Measurements from ENCODE around the gene TMEM176B.
"Not testable (repeated sequence)": the region's sequence is repeated elsewhere in the genome, so short reads cannot be mapped to it uniquely, and the experiment has no call there.

The TMEM176B gene

GRCh38 chr7:150790416-150791075, 9.6 kb downstream of the TMEM176B start:
- no peak for DNase-seq (ENCODE audit: low read depth)

GRCh38 chr7:150788474-150789269, 11.5 kb downstream of the TMEM176B start:
- DNase-seq (ENCODE audit: low read depth), result no peak

- no peak for DNase-seq (ENCODE audit: low read depth)
Observed at GRCh38 chr7:150787321-150788281, 12.6 kb downstream of the TMEM176B start.

GRCh38 chr7:150784954-150785353, 15.2 kb downstream of the TMEM176B start:
- DNase-seq (ENCODE audit: low read depth), result no peak

GRCh38 chr7:150784120-150784736, 15.9 kb downstream of the TMEM176B start:
- DNase-seq (ENCODE audit: low read depth), result no peak

GRCh38 chr7:150781961-150782360, 18.2 kb downstream of the TMEM176B start:
- DNase-seq (ENCODE audit: low read depth), result no peak

GRCh38 chr7:150781103-150781502, 19.1 kb downstream of the TMEM176B start:
- DNase-seq (ENCODE audit: low read depth), result no peak

GRCh38 chr7:150780292-150780691, 19.9 kb downstream of the TMEM176B start:
- DNase-seq (ENCODE audit: low read depth), result no peak

- peak; percentile 71 for DNase-seq (ENCODE audit: low read depth)
Observed at GRCh38 chr7:150778738-150779301, 21.3 kb downstream of the TMEM176B start.

GRCh38 chr7:150778014-150778737, 22.0 kb downstream of the TMEM176B start:
- no peak for DNase-seq (ENCODE audit: low read depth)

GRCh38 chr7:150774131-150774530, 26.0 kb downstream of the TMEM176B start:
- DNase-seq (ENCODE audit: low read depth), result not testable (repeated sequence)

- DNase-seq (ENCODE audit: low read depth), result no peak
Observed at GRCh38 chr7:150769768-150770167, 30.4 kb downstream of the TMEM176B start.

- DNase-seq (ENCODE audit: low read depth), result no peak
Observed at GRCh38 chr7:150766334-150766709, 33.8 kb downstream of the TMEM176B start.

GRCh38 chr7:150759479-150759878, 40.7 kb downstream of the TMEM176B start:
- no peak for DNase-seq (ENCODE audit: low read depth)

- DNase-seq (ENCODE audit: low read depth), result no peak
Observed at GRCh38 chr7:150756858-150757257, 43.3 kb downstream of the TMEM176B start.

- DNase-seq (ENCODE audit: low read depth), result no peak
Observed at GRCh38 chr7:150756166-150756565, 44.0 kb downstream of the TMEM176B start.

GRCh38 chr7:150755473-150756099, 44.6 kb downstream of the TMEM176B start:
- peak; percentile 55 for DNase-seq (ENCODE audit: low read depth)

GRCh38 chr7:150754951-150755350, 45.2 kb downstream of the TMEM176B start:
- no peak for DNase-seq (ENCODE audit: low read depth)

- DNase-seq (ENCODE audit: low read depth), result no peak
Observed at GRCh38 chr7:150753826-150754603, 46.1 kb downstream of the TMEM176B start.

- DNase-seq (ENCODE audit: low read depth), result no peak
Observed at GRCh38 chr7:150753239-150753638, 46.9 kb downstream of the TMEM176B start.

All from activated T-cell treated with anti-CD3 and anti-CD28 coated beads for 1 hour (primary cell).